Activated CD8-positive, alpha-beta memory T cell treated with anti-CD3 and anti-CD28 coated beads, Interleukin-2, amount 50 U/mL, for 48 hours (primary cell): ENCODE data around the gene PRPH.
A peak's percentile ranks its signal among the peaks of the same experiment; 100 is the strongest.

Experiments
- DNase-seq: peaks from one replicate; pipeline ENCODE4 v3.0.0-alpha.2; 2020

The PRPH gene

GRCh38 chr12:49347311-49348193, 52.6 kb downstream of the PRPH start:
- peak; percentile 96 for DNase-seq
